ENCODE results near the gene TM4SF1.
A peak's percentile ranks its signal among the peaks of the same experiment; 100 is the strongest.

The TM4SF1 gene

GRCh38 chr3:149375501-149376196 is 1.8 kb downstream of the TM4SF1 start:
- DNase-seq (ENCODE audit: low spot score): peak; percentile 89

GRCh38 chr3:149374793-149375500 is 2.5 kb downstream of the TM4SF1 start:
- peak; percentile 1 for DNase-seq (ENCODE audit: low spot score)

GRCh38 chr3:149374391-149374790 is 3.1 kb downstream of the TM4SF1 start:
- peak; percentile 27 for DNase-seq (ENCODE audit: low spot score)

GRCh38 chr3:149373235-149374125 is 4.0 kb downstream of the TM4SF1 start:
- DNase-seq (ENCODE audit: low spot score): peak; percentile 63

GRCh38 chr3:149371723-149372114 is 5.7 kb downstream of the TM4SF1 start:
- DNase-seq (ENCODE audit: low spot score): no peak

GRCh38 chr3:149371001-149371722 is 6.3 kb downstream of the TM4SF1 start:
- DNase-seq (ENCODE audit: low spot score): peak; percentile 67

GRCh38 chr3:149369991-149370866 is 7.2 kb downstream of the TM4SF1 start:
- DNase-seq (ENCODE audit: low spot score): peak; percentile 9

GRCh38 chr3:149368674-149369497 is 8.6 kb downstream of the TM4SF1 start:
- no peak for DNase-seq (ENCODE audit: low spot score)

GRCh38 chr3:149368201-149368673 is 9.2 kb downstream of the TM4SF1 start:
- peak; percentile 66 for DNase-seq (ENCODE audit: low spot score)

- peak; percentile 87 for DNase-seq (ENCODE audit: low spot score)
These were observed 10.3 kb downstream of the TM4SF1 start for GRCh38 chr3:149366941-149367840.

GRCh38 chr3:149366031-149366430 is 11.4 kb downstream of the TM4SF1 start:
- DNase-seq (ENCODE audit: low spot score): no peak

GRCh38 chr3:149364624-149365023 is 12.8 kb downstream of the TM4SF1 start:
- DNase-seq (ENCODE audit: low spot score): no peak

GRCh38 chr3:149363053-149363452 is 14.4 kb downstream of the TM4SF1 start:
- DNase-seq (ENCODE audit: low spot score): no peak

- no peak for DNase-seq (ENCODE audit: low spot score)
These were observed 15.1 kb downstream of the TM4SF1 start for GRCh38 chr3:149362366-149362765.

GRCh38 chr3:149356630-149357029 is 20.8 kb downstream of the TM4SF1 start:
- no peak for DNase-seq (ENCODE audit: low spot score)

GRCh38 chr3:149356044-149356592 is 21.3 kb downstream of the TM4SF1 start:
- no peak for DNase-seq (ENCODE audit: low spot score)

GRCh38 chr3:149353581-149354184 is 23.8 kb downstream of the TM4SF1 start:
- no peak for DNase-seq (ENCODE audit: low spot score)

GRCh38 chr3:149352556-149352955 is 24.9 kb downstream of the TM4SF1 start:
- DNase-seq (ENCODE audit: low spot score): peak; percentile 73
